ENCODE results near the gene ARHGAP21.

The ARHGAP21 gene

GRCh38 chr10:24722676-24723385, 856 bp downstream of the ARHGAP21 start:
- DNase-seq (ENCODE audit: low spot score) (peak; percentile 13), FAIRE-seq (no peak)

- FAIRE-seq (no peak), DNase-seq (ENCODE audit: low spot score) (no peak)
Observed at GRCh38 chr10:24722131-24722675, 1.5 kb downstream of the ARHGAP21 start.

GRCh38 chr10:24721229-24722106, 2.2 kb downstream of the ARHGAP21 start:
- no peak for FAIRE-seq
- no peak for DNase-seq (ENCODE audit: low spot score)

GRCh38 chr10:24720096-24720495, 3.6 kb downstream of the ARHGAP21 start:
- DNase-seq (ENCODE audit: low spot score), result no peak
- no peak for FAIRE-seq

- DNase-seq (ENCODE audit: low spot score), result peak; percentile 37
- FAIRE-seq, result peak; percentile 20
Observed at GRCh38 chr10:24718031-24718855, 5.4 kb downstream of the ARHGAP21 start.

- no peak for FAIRE-seq
- no peak for DNase-seq (ENCODE audit: low spot score)
Observed at GRCh38 chr10:24716295-24716694, 7.4 kb downstream of the ARHGAP21 start.

GRCh38 chr10:24715246-24715769, 8.4 kb downstream of the ARHGAP21 start:
- FAIRE-seq (peak; percentile 38), DNase-seq (ENCODE audit: low spot score) (no peak)

GRCh38 chr10:24713086-24713485, 10.6 kb downstream of the ARHGAP21 start:
- no peak for DNase-seq (ENCODE audit: low spot score)
- no peak for FAIRE-seq

GRCh38 chr10:24711465-24711864, 12.2 kb downstream of the ARHGAP21 start:
- FAIRE-seq (no peak), DNase-seq (ENCODE audit: low spot score) (no peak)

GRCh38 chr10:24708081-24708480, 15.6 kb downstream of the ARHGAP21 start:
- no peak for FAIRE-seq
- DNase-seq (ENCODE audit: low spot score), result no peak

GRCh38 chr10:24707445-24707844, 16.2 kb downstream of the ARHGAP21 start:
- no peak for FAIRE-seq

GRCh38 chr10:24706479-24707118, 17.1 kb downstream of the ARHGAP21 start:
- peak; percentile 91 for FAIRE-seq

More at GRCh38 chr10:24707445-24707844, 16.2 kb downstream of the ARHGAP21 start:
- no peak for DNase-seq (ENCODE audit: low spot score)

GRCh38 chr10:24703700-24704099, 20.0 kb downstream of the ARHGAP21 start:
- DNase-seq (ENCODE audit: low spot score) (no peak), FAIRE-seq (no peak)

More at GRCh38 chr10:24706479-24707118, 17.1 kb downstream of the ARHGAP21 start:
- peak; percentile 71 for DNase-seq (ENCODE audit: low spot score)

- FAIRE-seq (no peak), DNase-seq (ENCODE audit: low spot score) (no peak)
Observed at GRCh38 chr10:24701447-24701846, 22.2 kb downstream of the ARHGAP21 start.

GRCh38 chr10:24700948-24701347, 22.7 kb downstream of the ARHGAP21 start:
- DNase-seq (ENCODE audit: low spot score) (no peak), FAIRE-seq (no peak)

GRCh38 chr10:24698270-24698669, 25.4 kb downstream of the ARHGAP21 start:
- no peak for DNase-seq (ENCODE audit: low spot score)
- no peak for FAIRE-seq

- no peak for FAIRE-seq
- no peak for DNase-seq (ENCODE audit: low spot score)
Observed at GRCh38 chr10:24697080-24697479, 26.6 kb downstream of the ARHGAP21 start.

- no peak for DNase-seq (ENCODE audit: low spot score)
- no peak for FAIRE-seq
Observed at GRCh38 chr10:24695452-24695851, 28.2 kb downstream of the ARHGAP21 start.

- FAIRE-seq, result no peak
- no peak for DNase-seq (ENCODE audit: low spot score)
Observed at GRCh38 chr10:24694086-24694485, 29.6 kb downstream of the ARHGAP21 start.

- FAIRE-seq (no peak), DNase-seq (ENCODE audit: low spot score) (no peak)
Observed at GRCh38 chr10:24690961-24691512, 32.6 kb downstream of the ARHGAP21 start.
